Activated T-cell treated with anti-CD3 and anti-CD28 coated beads, Interleukin-2, amount 50 U/mL, for 72 hours (primary cell): ENCODE results near the gene NEBL. TPM values are rescaled to one million over a fixed set of nuclear protein-coding genes. Genes with fewer than 3 reads are reported as not detected.

Experiments used
- ATAC-seq, 2 donors: fragments of 150-1000 bp; cut with Tn5 transposase; replicated peaks in 1 of 2; 2 replicates each; pipeline ENCODE4 v1.10.0; 2021; ENCODE audit warnings: moderate library complexity in 2 of 2, mild to moderate bottlenecking in 1 of 2
- DNase-seq, 2 donors: peaks; one replicate each; pipeline ENCODE4 v3.0.0; 2021 to 2022; ENCODE audit warnings: mixed read lengths in 1 of 2
- H3K27ac Mint-ChIP-seq: one replicate; pipeline ENCODE4 v1.8.0; 2022; ENCODE audit warnings: mild to moderate bottlenecking, moderate library complexity, mixed read lengths
- H3K27me3 Mint-ChIP-seq: one replicate; pipeline ENCODE4 v1.8.0; 2022; ENCODE audit warnings: low read depth, mixed read lengths
- H3K36me3 Mint-ChIP-seq, 2 donors: one replicate each; pipeline ENCODE4 v1.8.0; 2022; ENCODE audit warnings: mixed read lengths in 2 of 2, mild to moderate bottlenecking in 1 of 2; ENCODE audit not compliant: insufficient read depth in 2 of 2
- H3K4me1 Mint-ChIP-seq: one replicate; pipeline ENCODE4 v1.8.0; 2022; ENCODE audit warnings: low read depth, mixed read lengths
- H3K4me3 Mint-ChIP-seq, 2 donors: one replicate each; pipeline ENCODE4 v1.8.0; 2022; ENCODE audit warnings: mild to moderate bottlenecking in 2 of 2, mixed read lengths in 2 of 2, moderate library complexity in 2 of 2
- H3K9me3 Mint-ChIP-seq, 2 donors: one replicate each; pipeline ENCODE4 v1.8.0; 2022; ENCODE audit warnings: mixed read lengths in 2 of 2
- total RNA-seq, 2 donors: library from RNA; stranded (reverse); gene quantifications; one replicate each; pipeline ENCODE4 v1.2.3, GENCODE V29; 2022

Gene NEBL
- total RNA-seq, 2 donors from 2014 or later, result 0.09 to 0.17 TPM

DNA sequence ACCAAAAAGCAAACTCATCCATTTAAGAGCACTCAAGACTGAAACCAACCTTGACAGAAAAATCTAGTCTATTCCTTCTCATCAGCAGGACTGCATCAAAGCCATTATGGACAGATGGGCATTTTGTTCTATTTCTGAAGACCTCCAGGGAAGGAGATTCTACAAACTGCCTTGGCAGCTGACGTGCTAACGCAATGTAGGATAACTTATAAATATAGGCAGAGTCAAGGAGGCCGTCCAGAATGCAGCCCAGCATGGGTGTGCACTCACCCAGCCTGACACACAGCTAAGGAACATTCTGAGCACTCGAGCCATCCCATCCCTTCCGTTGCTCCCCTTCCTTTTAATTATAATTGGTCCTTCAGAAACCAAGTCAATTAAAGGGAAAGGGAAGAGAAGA, 25.3 kb upstream of the NEBL start:
- H3K9me3 Mint-ChIP-seq, result no peaks in the 10 kb centered on the region
- H3K27me3 Mint-ChIP-seq, result no peaks in the 10 kb centered on the region
- no peak overlapping the region for H3K4me3 Mint-ChIP-seq
- no peak overlapping the region for H3K27ac Mint-ChIP-seq
- H3K4me1 Mint-ChIP-seq, result no peaks in the 10 kb centered on the region
- DNase-seq, result no peak
- ATAC-seq, result no peak
- H3K36me3 Mint-ChIP-seq, result no peaks in the 10 kb centered on the region

DNA sequence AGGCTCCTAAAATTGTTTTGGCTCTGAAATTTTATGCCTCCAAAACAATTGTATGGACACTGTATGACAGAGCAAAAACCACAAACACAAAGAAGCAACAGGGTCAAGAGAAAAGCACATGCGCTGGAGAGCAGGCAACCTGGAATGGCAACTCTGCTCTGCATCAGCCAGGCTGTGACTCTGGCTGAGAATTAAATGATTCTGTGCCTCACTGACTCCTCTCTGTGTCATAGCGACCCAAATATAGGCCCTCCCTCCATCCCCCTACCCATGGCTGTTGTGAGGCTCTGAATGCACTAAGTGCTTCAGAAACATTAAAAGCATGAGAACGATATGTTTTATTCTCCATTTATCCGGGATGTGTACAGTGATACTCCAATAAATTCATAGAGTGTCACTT, 24.9 kb upstream of the NEBL start:
- H3K27ac Mint-ChIP-seq, result no peak overlapping the region
- ATAC-seq (no peak), DNase-seq (no peak)
- H3K4me1 Mint-ChIP-seq, result no peaks in the 10 kb centered on the region
- no peaks in the 10 kb centered on the region for H3K36me3 Mint-ChIP-seq
- no peak overlapping the region for H3K4me3 Mint-ChIP-seq
- no peaks in the 10 kb centered on the region for H3K27me3 Mint-ChIP-seq
- no peaks in the 10 kb centered on the region for H3K9me3 Mint-ChIP-seq

DNA sequence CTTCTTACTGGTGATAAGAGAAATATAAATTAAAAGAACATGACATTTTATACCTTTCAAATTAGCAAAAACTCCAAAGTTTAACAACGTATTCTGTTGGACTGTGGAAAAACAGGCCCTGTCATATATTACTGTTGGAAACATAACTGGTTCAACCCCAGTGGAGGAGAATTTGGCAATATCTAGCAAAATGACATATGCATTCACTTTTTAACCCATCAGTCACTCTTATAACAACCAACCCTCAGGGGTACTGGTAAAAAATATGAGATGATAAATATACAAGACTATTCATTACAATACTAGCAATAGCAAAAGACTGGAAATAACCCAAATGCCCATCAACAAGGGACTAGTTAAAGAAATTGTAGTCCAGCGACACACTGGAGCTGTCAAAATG, 22.9 kb upstream of the NEBL start:
- Mint-ChIP-seq H3K36me3 (no peaks in the 10 kb centered on the region), H3K27me3 (no peaks in the 10 kb centered on the region), H3K4me3 (no peak overlapping the region), H3K27ac (no peak overlapping the region), H3K4me1 (no peaks in the 10 kb centered on the region), H3K9me3 (no peaks in the 10 kb centered on the region)
- DNase-seq, result no peak
- no peak for ATAC-seq

DNA sequence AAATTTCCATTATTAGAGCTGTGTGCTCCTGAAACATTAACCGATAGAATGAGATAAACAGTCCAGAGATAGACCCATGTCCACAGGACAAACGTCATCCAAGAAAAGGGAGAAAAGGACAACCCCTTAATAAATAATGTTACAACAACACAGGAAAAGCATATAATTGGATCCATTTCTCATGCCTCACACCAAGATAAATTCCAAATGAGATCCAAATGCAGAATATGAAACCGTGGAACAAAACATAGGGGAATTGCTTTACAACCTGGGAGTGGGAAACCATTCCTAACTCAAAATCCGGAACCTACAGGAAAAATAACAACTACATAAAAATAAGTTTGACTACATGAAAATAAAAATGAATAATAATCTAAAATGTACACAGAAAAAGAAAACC, 22.4 kb upstream of the NEBL start:
- Mint-ChIP-seq H3K9me3 (no peaks in the 10 kb centered on the region), H3K4me1 (no peaks in the 10 kb centered on the region), H3K27me3 (no peaks in the 10 kb centered on the region), H3K36me3 (no peaks in the 10 kb centered on the region), H3K27ac (no peak overlapping the region), H3K4me3 (no peak overlapping the region)
- no peak for DNase-seq
- no peak for ATAC-seq

DNA sequence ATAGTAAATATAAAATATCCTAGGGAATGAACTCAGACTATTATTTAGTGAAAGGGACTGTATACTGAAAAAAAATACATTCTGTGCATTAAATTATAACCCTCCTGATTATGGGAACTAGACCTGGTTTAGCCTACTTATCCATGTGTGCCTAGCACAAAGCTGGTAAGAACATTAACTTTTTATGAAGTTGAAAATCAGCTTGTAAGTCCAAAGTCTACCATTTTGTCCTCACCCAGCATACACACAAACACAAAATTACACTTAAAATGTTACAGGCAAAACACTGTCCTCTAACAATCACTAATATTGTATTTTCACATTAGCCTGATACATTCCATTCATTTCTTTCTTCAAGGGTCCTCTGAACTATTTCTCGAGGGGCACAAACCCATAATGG, 19.9 kb upstream of the NEBL start:
- Mint-ChIP-seq H3K36me3 (no peaks in the 10 kb centered on the region), H3K4me3 (no peak overlapping the region), H3K27me3 (no peaks in the 10 kb centered on the region), H3K9me3 (no peaks in the 10 kb centered on the region), H3K4me1 (no peaks in the 10 kb centered on the region), H3K27ac (no peak overlapping the region)
- DNase-seq, result no peak
- no peak for ATAC-seq

DNA sequence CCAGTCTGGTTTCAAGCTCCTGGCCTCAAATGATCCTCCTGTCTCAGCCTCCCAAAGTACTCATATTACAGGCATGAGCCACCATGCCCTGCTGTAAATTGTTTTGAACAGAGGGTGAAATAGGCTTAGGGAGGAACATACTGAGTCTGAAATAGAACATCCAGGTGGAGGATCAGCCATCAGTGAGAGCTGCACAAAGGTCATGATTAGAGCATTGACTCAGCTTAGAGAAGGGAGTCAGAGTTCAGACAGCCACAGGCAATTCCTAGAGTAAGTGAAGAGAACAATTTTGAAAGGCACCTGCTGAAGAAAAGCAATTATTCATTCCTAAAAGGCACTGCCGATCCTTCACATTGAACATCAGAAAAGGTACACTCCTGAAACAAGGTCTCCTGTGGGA, 15.9 kb upstream of the NEBL start:
- Mint-ChIP-seq H3K4me3 (no peak overlapping the region), H3K4me1 (no peaks in the 10 kb centered on the region), H3K36me3 (no peaks in the 10 kb centered on the region), H3K27me3 (no peaks in the 10 kb centered on the region), H3K27ac (no peak overlapping the region), H3K9me3 (no peaks in the 10 kb centered on the region)
- no peak for ATAC-seq
- no peak for DNase-seq

DNA sequence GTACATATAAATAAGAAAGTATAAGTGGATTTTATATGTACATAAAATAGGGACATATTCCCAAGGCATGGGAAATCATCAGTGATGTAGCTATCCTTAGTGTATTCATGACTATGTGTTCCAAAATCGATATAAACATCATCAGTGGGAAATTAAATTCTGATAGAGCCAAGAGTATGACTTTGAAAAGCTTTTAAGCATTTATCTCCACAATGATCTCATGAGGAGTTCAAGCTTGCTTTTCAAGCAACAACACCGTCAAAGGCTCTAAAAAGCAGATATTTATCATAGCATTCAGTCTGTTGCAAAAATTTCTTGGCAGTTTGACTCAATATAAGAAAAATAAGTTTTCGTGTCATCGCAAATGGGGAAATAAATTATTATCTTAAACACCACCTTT, 14.5 kb upstream of the NEBL start:
- ATAC-seq, result no peak
- no peaks in the 10 kb centered on the region for H3K4me1 Mint-ChIP-seq
- H3K4me3 Mint-ChIP-seq, result no peak overlapping the region
- no peak for DNase-seq
- H3K9me3 Mint-ChIP-seq, result no peaks in the 10 kb centered on the region
- no peak overlapping the region for H3K27ac Mint-ChIP-seq
- no peaks in the 10 kb centered on the region for H3K27me3 Mint-ChIP-seq
- no peaks in the 10 kb centered on the region for H3K36me3 Mint-ChIP-seq

DNA sequence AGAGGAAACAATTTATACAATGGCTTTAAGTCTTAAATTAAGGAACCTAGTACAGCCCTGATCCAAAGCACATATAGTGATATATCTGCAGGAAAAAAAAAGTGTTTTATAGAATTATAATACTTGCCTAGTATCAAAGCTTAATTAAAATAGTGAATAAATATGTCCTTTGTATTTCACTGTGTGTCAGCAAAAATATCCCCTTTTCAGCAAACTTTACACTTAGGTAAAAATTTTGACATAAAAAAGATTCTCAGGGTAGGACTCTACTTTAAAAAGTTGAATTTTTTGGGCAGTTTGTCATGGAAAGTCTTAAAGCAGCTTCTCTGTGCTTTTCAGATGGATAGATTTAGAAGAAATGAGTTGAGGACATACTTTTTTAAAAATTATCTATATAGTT, 12.7 kb upstream of the NEBL start:
- DNase-seq (no peak), ATAC-seq (no peak)
- no peak overlapping the region for H3K4me3 Mint-ChIP-seq
- peaks cover 0 to 3% of the 10 kb centered on the region in 2 donors for H3K9me3 Mint-ChIP-seq
- no peaks in the 10 kb centered on the region for H3K36me3 Mint-ChIP-seq
- no peak overlapping the region for H3K27ac Mint-ChIP-seq
- no peaks in the 10 kb centered on the region for H3K27me3 Mint-ChIP-seq
- H3K4me1 Mint-ChIP-seq, result no peaks in the 10 kb centered on the region

DNA sequence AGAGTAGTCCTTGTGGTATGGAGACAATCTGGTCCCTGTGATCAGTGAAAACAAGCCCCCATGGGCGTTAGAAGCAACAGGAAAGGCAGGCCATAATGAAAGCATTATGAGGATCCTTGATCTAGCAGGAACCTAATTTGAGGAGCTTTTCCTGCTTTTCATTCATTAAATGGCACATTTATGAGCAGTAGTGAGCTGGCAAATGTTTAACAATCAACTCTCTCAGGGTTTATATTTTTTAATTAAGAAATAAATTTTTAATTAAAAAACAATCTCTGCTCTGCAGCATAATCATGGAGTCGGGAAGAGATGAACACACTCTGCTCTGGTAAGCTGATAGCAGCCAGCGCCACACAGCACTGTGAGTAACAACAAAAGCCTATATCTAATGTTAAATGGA, 11.3 kb upstream of the NEBL start:
- Mint-ChIP-seq H3K27ac (no peak overlapping the region), H3K4me1 (no peaks in the 10 kb centered on the region), H3K27me3 (no peaks in the 10 kb centered on the region), H3K4me3 (no peak overlapping the region), H3K9me3 (peaks cover 1 to 3% of the 10 kb centered on the region in 2 donors), H3K36me3 (no peaks in the 10 kb centered on the region)
- DNase-seq (no peak), ATAC-seq (no peak)

DNA sequence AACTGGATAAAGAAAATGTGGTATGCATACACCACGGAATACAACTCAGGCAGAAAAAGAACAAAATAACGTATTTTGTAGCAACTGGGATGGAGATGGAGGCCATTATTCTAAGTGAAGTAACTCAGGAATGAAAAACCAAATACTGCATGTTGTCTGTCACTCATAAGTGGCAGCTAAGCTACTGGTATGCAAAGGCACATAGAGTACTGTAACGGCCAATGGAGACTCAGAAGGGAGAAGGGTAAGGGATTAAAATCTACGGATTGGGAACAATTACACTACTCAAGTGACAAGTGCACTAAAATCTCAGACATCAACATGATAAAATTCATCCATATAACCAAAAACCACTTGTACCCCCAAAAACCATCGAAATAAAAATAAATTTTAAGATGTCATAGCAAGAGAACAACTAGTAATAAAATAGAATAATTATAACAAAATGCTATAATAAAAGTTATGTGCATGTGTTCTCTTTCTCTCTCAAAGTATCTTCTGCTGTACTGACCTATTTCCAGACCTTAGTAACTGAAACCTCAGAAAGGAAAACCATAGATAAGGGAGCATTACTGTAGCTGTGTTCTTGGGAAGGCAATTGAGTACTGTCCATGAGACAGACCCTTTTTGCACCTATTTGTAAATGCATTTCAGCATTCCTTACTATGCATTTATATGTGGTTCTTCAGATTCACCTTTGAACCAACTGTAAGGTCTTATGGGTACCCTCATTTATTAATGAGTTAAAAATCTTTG, 6.7 kb upstream of the NEBL start:
- Mint-ChIP-seq H3K27me3 (peaks cover 2% of the 10 kb centered on the region), H3K4me3 (no peak overlapping the region), H3K9me3 (peaks cover 2 to 3% of the 10 kb centered on the region in 2 donors), H3K4me1 (no peaks in the 10 kb centered on the region), H3K36me3 (no peaks in the 10 kb centered on the region), H3K27ac (no peak overlapping the region)
- no peak for DNase-seq
- no peak for ATAC-seq

DNA sequence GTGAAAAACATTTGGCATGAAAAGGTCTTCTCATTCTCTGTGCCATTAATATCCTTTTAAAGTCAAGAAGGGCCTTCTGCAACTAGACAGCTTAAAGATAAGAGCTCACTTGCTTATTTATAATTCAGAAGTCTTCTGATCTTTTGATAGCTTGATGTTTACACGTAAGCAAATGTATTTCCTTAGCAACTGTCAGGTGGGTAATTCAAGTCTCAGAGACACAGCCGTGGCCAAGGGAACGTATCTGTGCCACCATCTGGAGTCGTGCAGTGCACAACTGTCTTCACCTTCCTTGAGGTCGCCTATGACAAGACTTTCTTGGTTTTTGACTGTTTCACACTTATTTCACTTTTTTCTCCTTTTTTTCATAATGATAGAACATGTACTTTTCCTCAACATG, 4.0 kb upstream of the NEBL start:
- no peak overlapping the region for H3K4me3 Mint-ChIP-seq
- DNase-seq, result no peak
- peaks cover 2 to 3% of the 10 kb centered on the region in 2 donors for H3K9me3 Mint-ChIP-seq
- ATAC-seq, result no peak
- H3K27ac Mint-ChIP-seq, result no peak overlapping the region
- H3K27me3 Mint-ChIP-seq, result peaks cover 7% of the 10 kb centered on the region
- H3K36me3 Mint-ChIP-seq, result no peaks in the 10 kb centered on the region
- no peaks in the 10 kb centered on the region for H3K4me1 Mint-ChIP-seq

DNA sequence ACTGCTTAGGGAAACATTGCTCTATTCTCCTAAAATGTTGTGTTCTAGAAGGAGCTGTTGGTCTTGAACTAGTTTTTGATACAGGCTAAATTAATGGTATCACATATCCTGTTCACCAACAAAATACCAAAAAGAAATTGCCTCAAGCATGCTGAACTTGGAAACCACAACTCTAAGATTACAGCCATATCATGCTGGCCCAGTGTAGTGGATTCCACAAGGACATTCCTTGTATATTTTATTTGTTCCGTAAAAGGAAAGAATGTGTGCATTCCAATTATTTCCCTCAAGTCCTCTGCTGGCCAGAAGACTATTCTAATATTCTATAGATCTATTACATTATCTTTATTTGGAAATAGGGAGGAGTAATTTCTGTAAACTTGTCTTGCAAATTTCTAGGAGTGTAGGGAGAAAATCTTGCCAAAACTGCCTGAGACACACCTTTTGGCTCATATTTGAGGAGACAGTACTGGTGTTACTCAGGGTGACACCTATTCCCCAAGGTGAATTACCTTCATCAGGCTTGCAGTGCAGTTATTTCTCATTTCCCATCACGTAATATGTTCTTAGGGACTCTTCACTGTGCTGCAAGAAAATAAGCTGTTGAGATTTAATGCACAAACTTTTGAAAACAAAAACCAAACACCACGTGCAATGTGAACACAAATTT, 1.9 kb upstream of the NEBL start:
- H3K9me3 Mint-ChIP-seq, result peaks cover 0 to 2% of the 10 kb centered on the region in 2 donors
- H3K36me3 Mint-ChIP-seq, result no peaks in the 10 kb centered on the region
- H3K27me3 Mint-ChIP-seq, result peaks cover 7% of the 10 kb centered on the region
- H3K27ac Mint-ChIP-seq, result no peak overlapping the region
- no peak for DNase-seq
- ATAC-seq, result no peak
- no peak overlapping the region for H3K4me3 Mint-ChIP-seq
- H3K4me1 Mint-ChIP-seq, result no peaks in the 10 kb centered on the region

DNA sequence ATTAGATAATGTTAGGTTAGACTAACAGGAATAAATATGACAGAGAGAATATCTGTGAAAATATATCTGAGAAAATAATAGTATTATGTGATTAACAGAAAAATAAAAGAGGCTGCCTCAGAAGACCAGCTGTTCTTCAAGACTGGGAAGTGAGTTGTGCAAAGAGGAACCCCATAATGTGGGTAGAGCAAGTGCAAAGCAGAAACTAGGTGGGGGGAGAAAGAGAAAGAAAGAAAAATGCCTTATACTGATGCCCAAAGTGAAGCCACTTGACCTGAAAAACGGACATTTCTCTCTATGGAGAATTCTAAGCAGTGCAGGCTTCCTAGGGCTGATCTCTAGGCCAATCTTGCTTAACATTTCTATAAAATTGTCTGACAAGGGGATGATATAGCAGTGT, 3.8 kb downstream of the NEBL start:
- H3K36me3 Mint-ChIP-seq, result no peaks in the 10 kb centered on the region
- H3K4me1 Mint-ChIP-seq, result no peaks in the 10 kb centered on the region
- no peak for DNase-seq
- H3K9me3 Mint-ChIP-seq, result no peaks in the 10 kb centered on the region
- H3K27me3 Mint-ChIP-seq, result no peaks in the 10 kb centered on the region
- no peak overlapping the region for H3K27ac Mint-ChIP-seq
- no peak for ATAC-seq
- H3K4me3 Mint-ChIP-seq, result no peak overlapping the region

DNA sequence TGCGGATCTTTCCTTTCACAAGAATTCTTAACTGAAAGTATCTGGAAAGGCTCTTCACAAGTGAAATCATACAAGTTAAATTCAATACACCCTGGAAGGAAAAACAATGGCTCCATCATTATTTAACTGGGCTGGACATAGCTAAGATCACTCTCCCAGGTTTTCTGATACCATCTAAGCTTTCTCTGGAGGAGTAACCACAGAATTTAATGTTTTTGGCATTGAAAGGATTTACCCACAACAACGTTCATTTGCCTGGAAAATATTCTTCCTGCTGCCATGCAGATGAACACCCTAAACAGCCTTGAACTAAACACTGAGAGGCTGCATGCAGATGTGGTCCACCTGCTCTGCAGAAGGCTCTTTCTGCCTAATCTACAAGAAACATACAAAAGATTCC, 4.3 kb downstream of the NEBL start:
- no peak for ATAC-seq
- Mint-ChIP-seq H3K36me3 (no peaks in the 10 kb centered on the region), H3K27ac (no peak overlapping the region), H3K9me3 (no peaks in the 10 kb centered on the region), H3K4me3 (no peak overlapping the region), H3K4me1 (no peaks in the 10 kb centered on the region), H3K27me3 (no peaks in the 10 kb centered on the region)
- DNase-seq, result no peak
